ENCODE data around the gene PPARG.

DNA sequence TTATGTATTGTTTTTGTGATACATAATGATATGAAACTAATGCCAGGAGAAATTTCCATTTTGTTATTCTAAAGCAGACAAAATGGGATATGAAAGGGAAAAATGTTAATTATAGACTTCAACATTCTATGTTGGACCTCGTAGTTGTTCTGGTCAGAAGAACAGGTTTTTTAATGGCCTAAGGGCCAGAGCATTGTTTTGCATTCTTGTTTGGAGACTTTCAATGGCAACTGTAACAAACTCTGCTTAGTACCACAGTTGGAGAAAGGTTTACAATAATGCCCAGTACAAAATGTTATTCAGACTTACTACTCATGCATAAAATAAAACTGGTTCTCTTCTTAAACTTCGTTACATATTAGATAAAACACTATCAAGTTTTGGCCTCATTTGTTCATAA, 12.2 kb downstream of the PPARG start:
- no peak for TF ChIP-seq POLR2A (IDR thresholded peaks at IDR 0.05)
- TF ChIP-seq EP300 (IDR thresholded peaks at IDR 0.05) = no peak
